Activated CD4-positive, alpha-beta T cell treated with anti-CD3 and anti-CD28 coated beads for 4 hours (primary cell): ENCODE measurements around the gene RAB11FIP5.
"Not testable (repeated sequence)": the region's sequence is repeated elsewhere in the genome, so short reads cannot be mapped to it uniquely, and the experiment has no call there.

Source experiments
- DNase-seq, 2 donors: peaks; one replicate each; pipeline ENCODE4 v3.0.0-alpha.2; 2020

Gene RAB11FIP5

DNA sequence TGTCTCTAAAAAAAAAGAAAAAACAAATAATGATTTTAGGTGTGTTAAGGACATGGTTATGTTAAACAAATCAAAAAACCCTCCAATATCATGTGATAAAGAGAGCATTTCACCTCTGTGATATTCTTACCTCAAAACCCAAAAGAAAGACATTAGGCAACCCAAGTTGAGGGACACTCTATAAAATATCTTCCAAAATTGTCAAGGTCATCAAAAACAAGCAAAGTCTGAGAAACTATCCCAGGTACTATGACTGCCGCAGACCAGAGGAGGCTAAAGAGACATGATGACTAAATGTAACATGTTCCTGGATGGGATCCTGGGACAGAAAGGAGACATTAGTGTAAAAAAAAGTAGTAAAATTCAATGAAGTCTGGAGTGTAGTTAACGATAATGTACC, 45.7 kb downstream of the RAB11FIP5 start:
- no peak for DNase-seq

GRCh38 chr2:73065070-73065469, 47.7 kb downstream of the RAB11FIP5 start:
- not testable (repeated sequence) for DNase-seq

DNA sequence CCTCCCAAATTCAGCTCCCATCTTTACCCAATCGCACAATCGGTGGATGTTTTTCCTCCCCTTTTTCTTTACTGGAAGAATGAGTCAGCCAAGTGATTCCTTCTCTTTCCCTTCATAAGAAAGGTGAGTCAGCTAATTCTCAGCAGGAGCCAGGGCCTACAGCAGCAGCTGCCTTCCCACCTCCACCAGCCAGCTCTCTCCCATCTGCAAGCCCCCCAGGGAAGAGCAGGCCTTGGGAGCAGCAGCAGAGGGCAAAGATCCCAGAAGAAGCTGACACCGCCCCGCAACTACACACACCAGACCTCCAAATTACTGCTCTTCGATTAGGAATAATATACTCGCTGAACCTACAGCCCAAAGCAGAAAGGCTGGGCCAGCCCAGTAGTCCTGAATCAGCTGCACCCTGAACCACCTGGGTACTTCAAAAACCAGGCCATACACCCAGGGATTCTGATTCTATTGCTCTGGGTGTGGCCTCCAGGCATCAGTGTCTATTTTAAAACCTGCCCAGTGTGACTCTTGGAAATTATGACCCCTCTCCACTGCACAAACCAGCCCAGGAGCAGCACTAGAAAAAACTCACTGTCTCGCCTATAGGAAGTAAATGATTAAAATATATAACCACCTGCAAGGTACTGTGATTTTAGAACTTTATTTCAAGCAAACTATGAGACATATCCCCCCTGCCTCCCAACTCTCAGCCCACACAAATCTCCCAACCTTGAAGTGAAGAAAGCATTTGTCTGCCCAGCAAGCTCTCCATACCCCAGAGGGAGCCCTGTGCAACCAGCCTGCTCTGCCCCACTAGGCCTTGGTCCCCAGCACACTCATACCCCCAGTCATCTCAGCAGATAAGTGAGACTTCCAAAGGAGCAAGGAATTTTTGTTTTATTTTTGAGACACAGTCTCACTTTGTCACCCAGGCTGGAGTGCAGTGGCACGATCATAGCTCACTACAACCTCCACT, 48.6 kb downstream of the RAB11FIP5 start:
- DNase-seq, result no peak

GRCh38 chr2:73063472-73063871, 49.3 kb downstream of the RAB11FIP5 start:
- DNase-seq, result no peak

DNA sequence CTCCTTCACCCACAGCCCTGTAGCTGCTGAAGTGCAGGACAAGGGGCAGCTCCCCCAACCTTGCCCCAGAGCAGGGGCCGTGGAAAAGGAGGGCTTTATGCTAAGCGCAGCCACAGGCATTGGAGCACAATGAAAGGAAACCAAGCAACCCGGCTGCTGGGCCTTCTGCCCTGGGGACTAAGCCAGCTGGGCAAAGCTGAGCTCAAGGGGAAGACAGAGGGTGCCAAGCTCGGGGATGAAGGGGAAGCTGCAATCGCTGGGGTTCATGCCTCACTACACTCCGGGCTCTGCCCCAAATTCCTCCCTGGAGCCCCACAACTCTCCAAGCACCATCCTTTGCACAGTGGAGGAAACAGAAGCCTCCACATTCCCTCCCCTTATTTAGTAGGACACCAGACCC, 53.6 kb downstream of the RAB11FIP5 start:
- no peak for DNase-seq

DNA sequence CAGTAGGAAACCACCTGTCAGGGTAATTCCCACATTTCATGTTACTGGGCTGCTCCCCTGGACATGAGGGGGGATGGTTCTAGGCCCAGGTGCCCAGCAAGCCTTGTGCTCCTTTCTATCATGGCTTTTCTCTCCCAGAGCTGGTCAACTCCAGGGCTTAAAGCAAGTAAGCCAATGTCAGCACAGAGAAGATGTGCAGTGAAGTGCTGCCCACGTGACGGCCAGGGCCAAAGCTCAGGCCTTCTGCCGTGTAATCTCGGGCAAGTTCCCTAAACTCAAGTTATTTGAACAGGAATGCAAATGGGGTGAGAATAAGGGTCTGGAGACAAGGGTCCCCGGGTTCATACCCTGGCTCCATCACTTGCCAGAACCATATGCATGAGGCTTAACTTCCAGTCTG, 57.8 kb downstream of the RAB11FIP5 start:
- DNase-seq, result no peak

- DNase-seq, result no peak
Measured at GRCh38 chr2:73053316-73054114, 59.2 kb downstream of the RAB11FIP5 start.

- no peak for DNase-seq
Measured at GRCh38 chr2:73050121-73050545, 62.6 kb downstream of the RAB11FIP5 start.

- no peak for DNase-seq
Measured at GRCh38 chr2:73043929-73044832, 68.6 kb downstream of the RAB11FIP5 start.

GRCh38 chr2:73043276-73043675, 69.5 kb downstream of the RAB11FIP5 start:
- DNase-seq, result no peak

GRCh38 chr2:73037947-73038585, 74.7 kb downstream of the RAB11FIP5 start:
- no peak for DNase-seq

DNA sequence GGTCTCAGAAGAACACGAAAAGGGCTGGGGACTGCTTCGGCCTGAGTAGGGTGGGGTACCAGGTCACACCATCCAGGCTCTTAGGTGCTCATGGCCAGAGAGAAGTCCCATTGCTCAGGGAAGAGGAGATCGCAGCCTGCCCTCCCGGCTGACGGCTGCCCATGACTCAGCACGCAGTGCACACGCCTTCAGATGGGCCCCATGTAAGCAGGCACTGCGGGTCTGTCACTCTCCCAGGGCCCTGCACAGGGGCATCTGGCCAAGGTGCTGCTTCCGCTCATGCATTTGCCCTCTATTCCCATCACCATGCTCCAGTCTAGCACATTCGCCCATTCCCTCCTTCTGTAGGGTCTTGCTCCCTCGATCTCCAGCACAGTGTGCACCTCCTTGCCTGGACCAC, 76.0 kb downstream of the RAB11FIP5 start:
- no peak for DNase-seq

GRCh38 chr2:73035899-73036711, 76.6 kb downstream of the RAB11FIP5 start:
- no peak for DNase-seq

DNA sequence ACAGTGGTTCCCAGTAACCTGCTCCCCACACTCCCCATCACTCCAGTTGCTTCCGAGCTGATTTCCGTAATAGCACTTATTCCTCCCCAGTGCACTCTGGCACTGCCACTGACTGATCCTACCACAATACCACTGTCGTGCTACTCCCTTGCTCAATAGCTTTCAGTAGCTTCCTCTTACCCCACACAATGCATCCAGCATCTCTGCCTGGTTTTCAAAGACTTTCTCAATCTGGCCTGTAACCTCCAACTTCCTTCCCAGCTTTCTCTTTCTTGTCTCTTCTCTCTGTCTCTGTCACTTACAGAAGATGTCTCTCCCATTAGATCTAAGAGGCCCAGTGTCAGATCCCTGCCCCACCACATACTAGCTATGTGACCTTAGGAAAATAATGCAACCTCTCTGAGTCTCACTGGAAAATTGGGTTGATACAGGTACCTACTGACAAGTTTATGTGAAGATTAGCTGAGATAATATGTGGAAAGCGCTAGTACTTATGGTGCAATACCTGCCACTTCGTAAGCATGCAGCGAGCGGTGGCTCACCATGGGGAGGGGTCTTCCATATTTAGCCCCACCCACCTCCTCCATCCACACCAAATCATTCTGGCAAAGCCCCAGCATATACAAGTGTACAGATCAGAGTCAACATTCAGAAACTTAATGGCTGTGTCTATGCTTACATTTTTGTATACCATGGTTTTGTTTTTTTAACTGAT, 77.9 kb downstream of the RAB11FIP5 start:
- DNase-seq, result no peak

- DNase-seq, result no peak
Measured at GRCh38 chr2:73033766-73034381, 78.9 kb downstream of the RAB11FIP5 start.

DNA sequence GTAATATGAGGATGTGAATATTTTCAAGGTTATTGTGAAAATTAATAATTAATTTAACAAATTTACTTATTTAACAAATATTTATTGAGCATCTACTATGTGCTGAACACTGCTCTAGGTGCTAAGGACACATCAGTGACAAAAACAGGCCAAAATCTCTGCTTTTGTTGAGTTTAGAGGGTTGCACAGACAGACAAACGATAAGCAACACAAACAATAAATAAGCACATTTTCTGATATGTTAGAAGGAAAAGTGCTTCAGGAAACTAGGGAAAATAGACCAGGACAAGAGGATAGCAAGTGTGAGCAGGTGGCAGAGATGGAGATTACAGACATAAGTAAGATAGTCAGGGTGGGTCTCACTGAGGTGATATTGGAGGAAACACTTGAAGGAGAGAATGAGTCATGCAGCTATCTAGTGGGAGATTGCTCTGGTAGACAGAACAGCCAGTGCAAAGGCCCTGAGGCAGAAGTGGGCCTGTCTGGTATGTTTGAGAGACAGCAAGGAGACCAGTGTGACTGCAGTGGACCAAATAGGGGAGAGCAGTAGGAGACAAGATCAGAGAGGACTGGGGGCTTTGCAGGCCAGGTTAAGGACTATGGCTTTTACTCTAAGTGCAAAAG, 79.5 kb downstream of the RAB11FIP5 start:
- DNase-seq, result no peak

- DNase-seq, result no peak
Measured at GRCh38 chr2:73032702-73033097, 80.0 kb downstream of the RAB11FIP5 start.

GRCh38 chr2:73031725-73032701, 80.7 kb downstream of the RAB11FIP5 start:
- DNase-seq, result no peak
